Breast epithelium (tissue), 4 donors: ENCODE data around the gene LPAR1. TPM values are rescaled to one million over a fixed set of nuclear protein-coding genes. Genes with fewer than 3 reads are reported as not detected.

Experiments used
- DNase-seq, 2 donors: peaks; one replicate each; pipeline ENCODE4 v3.0.0-alpha.2; 2019; ENCODE audit warnings: low spot score in 2 of 2
- H3K27ac ChIP-seq, 2 donors: fragments of 200-600 bp; sonication (generic) in 1 of 2; one replicate each; pipeline ENCODE4 v1.5.1; 2016 to 2019; ENCODE audit warnings: mild to moderate bottlenecking in 1 of 2
- H3K27me3 ChIP-seq, 2 donors: fragments of 200-600 bp; sonication (generic) in 1 of 2; one replicate each; pipeline versions ENCODE4 v1.5.1 to v1.6.0; 2017 to 2019; ENCODE audit warnings: control low read depth in 1 of 2, mild to moderate bottlenecking in 1 of 2
- H3K36me3 ChIP-seq: fragments of 200-600 bp; one replicate; pipeline ENCODE4 v1.5.1; 2019
- H3K4me1 ChIP-seq, 2 donors: fragments of 200-600 bp; sonication (generic); one replicate each; pipeline ENCODE4 v1.5.1; 2016 to 2019; ENCODE audit warnings: control low read depth in 1 of 2
- H3K4me3 ChIP-seq, 3 donors: fragments of 200-600 bp; sonication (generic); 1 replicate in 2 of 3; 2 replicates in 1 of 3; pipeline ENCODE4 v1.5.1; 2016 to 2019; ENCODE audit warnings: mild to moderate bottlenecking in 3 of 3, moderate library complexity in 2 of 3
- H3K9me3 ChIP-seq, 2 donors: fragments of 200-600 bp; sonication (generic) in 1 of 2; one replicate each; pipeline ENCODE4 v1.5.1; 2016 to 2019; ENCODE audit warnings: control low read depth in 1 of 2
- CTCF ChIP-seq, 3 donors: fragments of 450-650 bp; IDR thresholded peaks; one replicate each; pipeline ENCODE4 v1.5.1; 2016 to 2017; ENCODE audit warnings: antibody characterized with exemption in 3 of 3, mild to moderate bottlenecking in 3 of 3, moderate library complexity in 3 of 3
- POLR2A ChIP-seq: fragments of 450-650 bp; IDR thresholded peaks from one replicate; pipeline ENCODE4 v1.6.1; 2016; ENCODE audit warnings: antibody characterized with exemption, mild to moderate bottlenecking, moderate library complexity
- POLR2AphosphoS5 ChIP-seq, 3 donors: sonication (generic); formaldehyde crosslinking; IDR thresholded peaks; one replicate each; pipeline ENCODE4 v1.6.1; 2017; ENCODE audit warnings: antibody characterized with exemption in 3 of 3
- intact Hi-C: fragments of 100-400 bp; cut with DNase I; formaldehyde crosslinking; loops from one replicate; pipeline ENCODE4 v1.15.1; 2023; ENCODE audit warnings: low total_unique reads
- total RNA-seq, 3 donors: library from RNA; depleted of rRNA; stranded (reverse); fragments of >200 nt; gene quantifications; one replicate each; pipeline ENCODE4 v1.1.0, GENCODE V29; 2016

The LPAR1 gene
- total RNA-seq, 3 donors from 2014 or later: 24.6 to 138 (median 79.3) TPM

- Histone ChIP-seq H3K27me3 (no peaks in the 10 kb centered on the region), H3K9me3 (no peaks in the 10 kb centered on the region), H3K4me3 (no peak overlapping the region), H3K36me3 (no peaks in the 10 kb centered on the region), H3K4me1 (no peaks in the 10 kb centered on the region), H3K27ac (no peak overlapping the region)
- DNase-seq: no peak
- intact Hi-C loops: no loop called here
- TF ChIP-seq POLR2AphosphoS5 (IDR thresholded peaks at IDR 0.05): no peak
- TF ChIP-seq POLR2A: no peak
Measured at GRCh38 chr9:110926828-110927487, 111.3 kb downstream of the LPAR1 start.

DNA sequence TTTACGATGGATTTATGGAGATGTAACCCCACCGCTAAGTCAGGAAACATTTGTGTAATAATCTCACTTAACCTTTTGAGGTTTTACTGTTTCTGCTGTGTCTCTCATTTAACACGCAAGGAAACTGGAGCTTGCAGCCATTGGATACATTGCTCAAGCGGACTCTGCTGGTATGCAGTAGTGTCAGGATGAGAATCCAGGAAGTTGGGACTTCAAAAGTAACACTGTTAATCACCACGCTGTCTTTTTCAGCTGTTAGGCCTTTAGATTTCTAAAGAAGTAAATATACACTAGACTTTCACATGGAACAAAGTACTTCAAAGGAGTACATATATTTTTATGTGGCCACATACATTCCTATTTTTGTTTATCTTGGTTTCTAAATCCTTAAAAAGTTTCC, 114.7 kb downstream of the LPAR1 start:
- Histone ChIP-seq H3K4me1 (no peaks in the 10 kb centered on the region), H3K27me3 (no peaks in the 10 kb centered on the region), H3K9me3 (no peaks in the 10 kb centered on the region), H3K36me3 (no peaks in the 10 kb centered on the region), H3K27ac (no peak overlapping the region), H3K4me3 (no peak overlapping the region)
- intact Hi-C loops: no loop called here
- TF ChIP-seq POLR2A: no peak
- no peak for TF ChIP-seq POLR2AphosphoS5 (IDR thresholded peaks at IDR 0.05)
- no peak for TF ChIP-seq CTCF (IDR thresholded peaks at IDR 0.05)
- no peak for DNase-seq

DNA sequence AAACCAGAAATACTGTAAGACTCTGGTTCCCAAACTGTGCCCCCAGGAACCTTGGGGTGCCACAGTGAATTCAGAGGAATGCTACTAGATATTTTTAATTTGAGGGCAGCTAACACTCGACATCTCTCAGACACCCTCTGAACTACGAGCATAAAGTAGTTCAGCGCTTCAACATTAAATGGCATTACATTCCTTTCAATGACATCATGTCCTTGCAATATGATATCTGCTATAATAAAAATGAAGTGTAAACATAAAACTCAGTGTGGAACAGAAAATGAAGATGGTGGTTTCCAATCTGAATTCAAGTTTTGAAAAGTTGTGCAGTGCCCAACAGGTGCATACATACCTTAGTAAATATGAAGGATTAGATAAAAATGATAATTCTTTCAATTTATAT, 116.1 kb downstream of the LPAR1 start:
- no peaks in the 10 kb centered on the region for H3K9me3 ChIP-seq
- TF ChIP-seq CTCF (IDR thresholded peaks at IDR 0.05) (no peak), POLR2A (no peak), POLR2AphosphoS5 (IDR thresholded peaks at IDR 0.05) (no peak)
- no peaks in the 10 kb centered on the region for H3K4me1 ChIP-seq
- no peaks in the 10 kb centered on the region for H3K36me3 ChIP-seq
- intact Hi-C loops: no loop called here
- no peak overlapping the region for H3K27ac ChIP-seq
- DNase-seq: no peak
- H3K27me3 ChIP-seq: no peaks in the 10 kb centered on the region
- H3K4me3 ChIP-seq: no peak overlapping the region

DNA sequence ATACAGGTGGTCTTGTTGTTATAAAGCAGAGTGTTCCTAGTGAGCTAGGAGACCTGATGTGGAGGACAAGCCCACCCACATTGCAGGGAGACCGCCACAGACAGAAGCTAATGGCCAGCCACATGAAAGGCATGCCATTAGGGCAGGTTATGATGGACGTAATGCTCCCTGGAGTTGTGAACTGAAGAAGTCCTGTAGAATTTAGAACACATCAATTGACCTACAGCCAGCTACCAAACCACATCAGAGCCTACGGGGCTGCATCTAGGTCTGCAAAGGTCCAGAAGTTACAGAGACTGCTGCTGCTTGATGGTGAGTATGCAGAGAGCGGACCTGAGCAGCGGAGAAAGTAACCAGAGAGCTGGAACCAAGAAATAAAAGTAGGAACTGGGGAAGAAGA, 116.6 kb downstream of the LPAR1 start:
- H3K36me3 ChIP-seq: no peaks in the 10 kb centered on the region
- TF ChIP-seq POLR2AphosphoS5 (IDR thresholded peaks at IDR 0.05) (no peak), CTCF (IDR thresholded peaks at IDR 0.05) (no peak), POLR2A (no peak)
- H3K27ac ChIP-seq: no peak overlapping the region
- H3K9me3 ChIP-seq: no peaks in the 10 kb centered on the region
- DNase-seq: no peak
- no peak overlapping the region for H3K4me3 ChIP-seq
- H3K27me3 ChIP-seq: no peaks in the 10 kb centered on the region
- intact Hi-C loops: no loop called here
- no peaks in the 10 kb centered on the region for H3K4me1 ChIP-seq

GRCh38 chr9:110919609-110920008, 118.7 kb downstream of the LPAR1 start:
- no peak for TF ChIP-seq POLR2A
- no peak for TF ChIP-seq POLR2AphosphoS5 (IDR thresholded peaks at IDR 0.05)
- no peak for TF ChIP-seq CTCF (IDR thresholded peaks at IDR 0.05)
- Histone ChIP-seq H3K27me3 (no peaks in the 10 kb centered on the region), H3K4me1 (no peaks in the 10 kb centered on the region), H3K9me3 (no peaks in the 10 kb centered on the region), H3K4me3 (no peak overlapping the region), H3K27ac (peak overlapping the region; percentile 25 to 75), H3K36me3 (no peaks in the 10 kb centered on the region)
- no peak for DNase-seq
- intact Hi-C loops: no loop called here
